ENCODE measurements around the gene NUP107. TPM values are rescaled to one million over a fixed set of nuclear protein-coding genes. Genes with fewer than 3 reads are reported as not detected.

NUP107 gene
- total RNA-seq, 1 experiment from 2014 or later = 82.3 TPM

GRCh38 chr12:68771223-68771925 lies 84.6 kb downstream of the NUP107 start:
- H3K4me3 ChIP-seq (ENCODE audit: low read depth in 2 of 2, low read length in 2 of 2) = no peak overlapping the region
- no peak overlapping the region for H3K27ac ChIP-seq (ENCODE audit: low read length)
- TF ChIP-seq POLR2AphosphoS5 (IDR thresholded peaks at IDR 0.05; ENCODE audit: low read depth, low read length) (no peak), REST (IDR thresholded peaks at IDR 0.05; ENCODE audit: insufficient read depth in 1 of 2, low read depth in 2 of 2, low read length in 1 of 2) (no peak), CTCF (IDR thresholded peaks at IDR 0.05) (no peak), SIN3A (IDR thresholded peaks at IDR 0.05; ENCODE audit: borderline replicate concordance, insufficient read depth, low read depth, low read length) (no peak), TCF7L2 (IDR thresholded peaks at IDR 0.05; ENCODE audit: low read depth, low read length) (no peak)
- no peaks in the 10 kb centered on the region for H3K36me3 ChIP-seq (ENCODE audit: control insufficient read depth, insufficient read depth, low read length)
- in situ Hi-C loops (cut with HindIII; ENCODE audit: low pct_unique_long_range_greater_than_20kb, low sequenced_read_pairs) (no loop called here), intact Hi-C loops (cut with micrococcal nuclease; ENCODE audit: unreplicated experiment) (no loop called here)
- CTCF ChIA-PET = interaction anchor here (0.7 kb wide), 1 partner anchor 59 kb away, joined by 5 read pairs; no protein-coding TSS in a partner anchor
- BruUV-seq (replicated peaks) = no TSS peak
- ATAC-seq (no peak), DNase-seq (ENCODE audit: low read depth, low spot score) (no peak)
- no peaks in the 10 kb centered on the region for H3K27me3 ChIP-seq (ENCODE audit: control insufficient read depth, insufficient read depth, low read length)
- POLR2A ChIA-PET = no interaction called here
- H3K9me3 ChIP-seq (ENCODE audit: control insufficient read depth, insufficient read depth, low read depth, low read length) = no peaks in the 10 kb centered on the region
- H3K4me1 ChIP-seq (ENCODE audit: control insufficient read depth, insufficient read depth, low read length) = no peaks in the 10 kb centered on the region

GRCh38 chr12:68772714-68773113 lies 85.9 kb downstream of the NUP107 start:
- H3K27me3 ChIP-seq (ENCODE audit: control insufficient read depth, insufficient read depth, low read length) = no peaks in the 10 kb centered on the region
- H3K4me1 ChIP-seq (ENCODE audit: control insufficient read depth, insufficient read depth, low read length) = no peaks in the 10 kb centered on the region
- intact Hi-C loops (cut with micrococcal nuclease; ENCODE audit: unreplicated experiment) = no loop called here
- ChIA-PET CTCF (no interaction called here), POLR2A (no interaction called here)
- BruUV-seq (replicated peaks) = no TSS peak
- H3K27ac ChIP-seq (ENCODE audit: low read length) = no peak overlapping the region
- TF ChIP-seq CTCF (IDR thresholded peaks at IDR 0.05) (no peak), REST (IDR thresholded peaks at IDR 0.05; ENCODE audit: insufficient read depth in 1 of 2, low read depth in 2 of 2, low read length in 1 of 2) (no peak), SIN3A (IDR thresholded peaks at IDR 0.05; ENCODE audit: borderline replicate concordance, insufficient read depth, low read depth, low read length) (no peak), POLR2AphosphoS5 (IDR thresholded peaks at IDR 0.05; ENCODE audit: low read depth, low read length) (no peak), TCF7L2 (IDR thresholded peaks at IDR 0.05; ENCODE audit: low read depth, low read length) (no peak)
- in situ Hi-C loops (cut with HindIII; ENCODE audit: low pct_unique_long_range_greater_than_20kb, low sequenced_read_pairs) = no loop called here
- ATAC-seq (no peak), DNase-seq (ENCODE audit: low read depth, low spot score) (no peak)
- no peaks in the 10 kb centered on the region for H3K36me3 ChIP-seq (ENCODE audit: control insufficient read depth, insufficient read depth, low read length)
- H3K9me3 ChIP-seq (ENCODE audit: control insufficient read depth, insufficient read depth, low read depth, low read length) = no peaks in the 10 kb centered on the region
- H3K4me3 ChIP-seq (ENCODE audit: low read depth in 2 of 2, low read length in 2 of 2) = no peak overlapping the region
